ENCODE data around the gene NUDCD2.
"Not testable (repeated sequence)": the region's sequence is repeated elsewhere in the genome, so short reads cannot be mapped to it uniquely, and the experiment has no call there.

The NUDCD2 gene

DNA sequence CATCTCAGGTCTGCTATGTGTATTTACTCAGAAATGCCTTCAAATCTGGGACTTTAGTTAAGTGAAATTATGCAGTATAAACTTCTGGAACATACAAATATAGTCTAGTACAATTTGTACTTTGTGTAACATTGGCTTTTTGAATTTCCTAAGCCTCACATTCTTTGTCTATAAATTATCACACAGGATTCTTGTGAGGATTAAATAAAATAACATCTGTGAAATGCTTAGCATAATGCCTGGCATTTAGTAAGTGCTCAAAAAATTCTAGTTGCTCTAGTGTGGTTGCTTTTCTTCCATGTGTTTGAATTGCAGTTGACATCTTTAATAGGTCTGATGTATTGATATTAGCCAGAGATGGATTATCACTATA, 3.1 kb upstream of the NUDCD2 start:
- DNase-seq = no peak

DNA sequence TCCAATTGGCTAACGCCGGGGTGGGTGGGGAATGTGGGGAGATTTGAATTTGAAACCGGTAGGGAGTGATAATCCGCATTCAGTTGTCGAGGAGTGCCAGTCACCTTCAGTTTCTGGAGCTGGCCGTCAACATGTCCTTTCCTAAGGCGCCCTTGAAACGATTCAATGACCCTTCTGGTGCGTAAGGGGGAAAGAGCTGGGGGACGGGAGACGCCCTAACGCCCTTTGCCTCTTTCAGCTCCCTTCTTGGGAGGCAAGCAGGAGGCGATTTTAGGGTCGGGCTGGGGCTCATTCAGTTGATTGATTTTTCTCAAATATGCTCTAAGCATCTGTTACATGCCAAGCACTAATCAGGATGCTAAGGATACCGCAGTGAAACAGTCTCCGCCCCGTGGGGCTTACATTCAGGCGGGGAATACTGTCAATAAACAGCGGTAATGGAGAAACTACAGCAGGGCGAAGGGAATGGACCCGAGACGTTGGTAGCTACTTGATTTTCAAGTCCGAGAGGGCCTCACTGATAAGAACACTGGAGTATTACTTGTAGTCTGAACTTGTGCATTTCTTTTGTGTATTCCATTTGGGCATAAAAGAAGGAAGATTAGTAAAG, 765 bp upstream of the NUDCD2 start, which contains the start of gene HMMR:
TSS of gene HMMR (plus strand) at position 71 of the 610 bp plus-strand sequence. CDS start at position 132, 61 bp downstream.
- DNase-seq = no peak

DNA sequence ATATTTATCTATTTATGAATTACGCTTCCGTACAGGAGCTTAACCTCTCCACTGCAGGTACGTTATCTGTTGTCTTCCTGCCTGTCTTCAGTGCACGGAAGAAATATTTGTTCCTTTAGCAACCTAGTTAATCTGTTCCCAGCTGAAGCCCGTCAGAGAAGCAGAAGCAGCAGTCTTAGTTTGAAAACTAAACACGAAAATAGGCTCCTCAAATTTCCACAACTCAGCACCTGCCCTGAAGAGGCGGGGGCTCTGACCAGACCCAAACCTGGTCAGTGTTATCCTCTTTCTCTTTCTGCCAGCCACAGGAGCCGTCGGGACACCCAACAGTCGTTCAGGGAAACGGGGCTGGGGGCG, 462 bp downstream of the NUDCD2 start:
- DNase-seq = no peak

DNA sequence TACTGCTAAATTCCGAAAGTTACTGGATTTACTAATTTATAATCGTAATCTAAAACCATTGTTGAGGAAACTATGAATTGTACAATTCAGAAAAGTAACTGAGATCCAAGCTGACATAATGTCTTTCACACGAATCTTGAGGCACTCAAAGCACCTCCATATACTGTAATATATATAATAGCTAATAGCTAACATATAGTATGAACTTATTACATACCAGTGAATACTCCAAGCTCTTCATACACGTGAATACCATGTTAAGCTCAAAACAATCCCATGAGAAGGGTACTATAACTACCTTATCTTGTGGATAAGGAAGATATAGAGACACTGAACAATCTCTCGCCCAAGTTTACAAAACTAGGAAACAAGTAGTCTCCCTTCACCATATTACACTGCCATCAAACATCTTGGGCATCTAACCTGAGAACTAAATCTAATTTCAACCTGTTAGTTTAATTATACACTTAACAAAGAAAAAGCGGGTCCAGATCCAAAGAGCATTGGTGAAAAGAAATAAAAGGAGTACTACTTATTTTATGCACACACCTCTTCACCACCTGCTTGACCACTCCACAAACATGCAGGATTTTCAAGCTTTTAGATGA, 1.0 kb downstream of the NUDCD2 start:
- no peak for DNase-seq

DNA sequence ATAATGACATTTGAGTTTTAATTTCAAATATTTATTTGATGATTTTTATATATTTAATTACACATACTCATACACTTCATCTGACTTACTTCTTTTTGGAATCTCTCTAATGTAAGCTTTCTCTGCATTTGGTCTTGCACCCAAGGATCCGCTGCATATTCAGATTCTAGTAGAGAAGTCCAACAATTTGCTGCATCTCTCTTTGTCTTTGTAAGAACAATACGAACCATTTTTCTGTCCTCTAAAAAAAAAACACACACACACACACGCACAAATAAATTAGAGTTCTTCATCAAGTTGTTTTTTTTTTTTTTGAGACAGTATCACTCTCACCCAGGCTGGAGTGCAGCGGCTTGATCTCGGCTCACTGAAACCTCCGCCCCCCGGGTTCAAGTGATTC, 3.1 kb downstream of the NUDCD2 start:
- no peak for DNase-seq

DNA sequence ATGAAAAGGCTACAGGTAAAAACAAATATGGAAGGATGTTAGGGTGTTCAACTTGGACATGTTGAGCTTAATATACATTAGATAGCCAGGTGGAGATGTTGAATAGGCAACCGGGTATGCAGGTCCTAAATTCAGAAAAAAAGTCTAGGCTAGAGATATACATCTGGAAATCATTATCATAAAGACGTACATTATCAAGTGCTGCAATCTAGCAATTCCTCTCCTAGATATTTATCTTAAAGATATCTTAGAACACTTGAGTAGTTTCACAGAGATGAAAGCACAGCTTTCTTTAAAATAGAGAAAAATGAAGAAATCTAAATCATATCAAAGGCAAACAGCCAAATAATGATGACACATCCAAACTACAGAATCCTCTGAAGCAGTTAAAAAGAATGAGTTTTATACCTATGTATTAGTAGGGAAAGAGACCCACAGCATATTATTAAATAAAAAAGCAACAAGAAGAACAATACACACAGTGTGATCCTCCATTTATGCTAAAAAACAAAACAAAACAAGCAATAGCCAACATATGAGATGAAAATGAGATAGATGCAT, 3.8 kb downstream of the NUDCD2 start:
- no peak for DNase-seq

DNA sequence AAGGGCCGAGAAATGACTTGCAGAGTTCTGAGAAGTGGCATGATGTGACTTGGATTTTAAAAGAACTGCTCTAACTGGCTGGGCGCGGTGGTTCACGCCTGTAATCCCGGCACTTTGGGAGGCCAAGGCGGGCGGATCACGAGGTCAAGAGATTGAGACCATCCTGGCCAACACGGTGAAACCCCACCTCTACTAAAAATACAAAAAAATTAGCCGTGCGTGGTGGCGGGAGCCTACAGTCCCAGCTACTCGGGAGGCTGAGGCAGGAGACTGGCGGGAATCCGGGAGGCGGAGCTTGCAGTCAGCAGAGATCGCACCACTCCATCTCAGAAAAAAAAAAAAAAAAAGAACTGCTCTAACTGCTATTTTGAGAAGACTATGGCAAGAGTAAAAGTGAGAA, 4.5 kb downstream of the NUDCD2 start:
- DNase-seq = not testable (repeated sequence)

DNA sequence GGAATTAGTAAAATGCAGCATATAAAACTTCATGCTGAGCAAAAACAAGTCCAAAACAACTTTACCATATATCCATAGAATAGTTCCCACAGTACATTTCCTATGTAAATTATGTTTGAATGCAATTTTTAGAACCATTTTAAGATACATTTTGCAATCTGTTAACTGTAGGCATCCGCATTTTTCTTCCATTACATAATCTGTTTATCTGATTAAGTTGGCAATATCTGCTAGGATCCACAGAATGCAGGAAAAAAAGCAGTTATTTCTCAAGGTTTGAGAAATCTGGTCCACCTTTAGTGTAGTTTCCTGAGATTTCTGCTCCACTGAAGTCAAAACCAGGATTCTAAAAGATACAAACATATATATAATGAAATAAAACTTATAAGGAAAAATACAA, 6.2 kb downstream of the NUDCD2 start:
- DNase-seq = no peak

DNA sequence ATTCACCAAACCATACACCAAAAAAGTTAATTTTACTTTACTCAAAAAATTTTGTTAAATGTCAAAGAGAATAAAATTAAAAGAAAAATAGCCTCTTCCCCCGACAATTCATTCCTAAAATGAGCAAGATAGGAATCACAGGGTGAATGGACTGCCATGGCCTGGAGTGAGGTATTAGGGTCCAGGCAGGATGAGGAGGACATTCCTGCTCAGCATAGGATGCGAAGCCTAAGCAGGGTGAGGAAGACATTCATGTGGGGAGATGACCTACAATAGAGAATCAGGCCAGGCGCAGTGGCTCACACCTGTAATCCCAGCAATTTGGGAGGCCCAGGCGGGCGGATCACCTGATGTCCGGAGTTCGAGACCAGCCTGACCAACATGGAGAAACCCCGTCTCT, 8.4 kb downstream of the NUDCD2 start:
- DNase-seq = no peak

DNA sequence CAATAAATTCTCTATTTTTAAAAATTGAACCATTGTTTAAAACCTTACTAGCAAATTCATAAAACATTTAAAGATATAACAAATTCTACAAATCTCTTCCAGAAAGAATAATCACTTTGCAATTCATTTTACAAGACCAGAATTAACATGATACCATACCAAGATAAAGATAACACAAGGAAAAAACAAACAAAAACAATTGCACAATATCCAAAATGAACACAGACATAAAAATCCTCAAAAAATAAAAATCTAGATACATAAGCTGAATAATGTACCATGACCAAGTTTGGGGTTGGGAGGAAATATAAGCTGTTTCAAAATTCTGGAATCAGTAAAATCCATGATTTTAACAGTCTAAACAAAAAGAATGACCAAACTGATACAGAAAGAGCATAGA, 11.4 kb downstream of the NUDCD2 start:
- DNase-seq = no peak

DNA sequence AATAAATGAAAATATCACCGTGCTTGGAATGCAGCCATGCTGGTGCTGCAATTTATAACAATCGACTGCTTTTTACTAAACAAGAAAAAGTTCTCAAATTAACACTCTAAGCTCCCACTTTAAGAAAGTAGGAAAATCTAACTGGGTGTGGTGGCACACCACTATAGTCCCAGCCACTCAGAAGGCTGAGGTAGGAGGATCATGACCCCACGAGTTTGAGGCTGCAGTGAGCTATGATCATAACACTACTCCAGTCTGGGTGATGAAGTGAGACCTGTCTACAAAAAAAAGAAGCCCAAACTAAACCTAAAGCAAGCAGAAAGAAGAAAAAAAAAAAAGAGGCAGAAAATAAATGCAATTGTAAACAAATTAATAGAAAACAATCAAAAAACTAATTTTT, 12.0 kb downstream of the NUDCD2 start:
- DNase-seq = no peak

DNA sequence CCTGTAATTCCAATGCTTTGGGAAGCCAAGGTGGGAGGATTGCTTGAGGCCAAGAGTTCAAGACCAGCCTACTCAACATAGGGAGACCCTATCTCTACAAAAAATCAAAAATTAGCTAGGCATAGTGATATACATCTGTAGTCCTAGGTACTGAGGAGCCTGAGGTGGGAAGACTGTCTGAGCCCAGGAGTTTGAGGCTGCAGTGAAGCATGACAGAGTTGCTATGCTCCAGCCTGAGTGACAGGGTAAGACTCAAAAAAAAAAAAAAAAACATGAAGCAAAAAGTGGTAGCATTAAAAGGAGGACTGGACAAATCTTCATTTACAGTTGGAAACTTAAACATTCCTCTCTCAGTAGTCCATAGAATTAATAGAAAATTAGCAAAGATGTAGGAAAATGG, 12.7 kb downstream of the NUDCD2 start:
- DNase-seq = no peak

DNA sequence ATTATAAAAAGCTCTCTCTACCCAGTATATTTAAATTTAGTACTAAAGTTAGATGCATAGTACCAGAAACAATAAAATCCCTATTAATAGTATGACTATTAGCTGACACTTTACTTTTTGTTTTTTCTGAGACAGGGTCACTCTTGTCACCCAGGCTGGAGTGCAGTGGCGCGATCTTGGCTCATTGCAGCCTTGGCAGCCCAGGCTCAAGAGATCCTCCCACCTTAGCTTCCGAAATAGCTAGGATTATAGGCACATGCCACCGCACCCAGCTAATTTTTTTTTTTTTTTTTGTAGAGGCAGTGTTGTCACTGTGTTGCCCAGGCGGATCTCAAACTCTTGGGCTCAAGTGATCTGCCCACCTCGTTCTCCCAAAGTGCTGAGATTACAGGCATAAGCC, 14.6 kb downstream of the NUDCD2 start:
- no peak for DNase-seq

DNA sequence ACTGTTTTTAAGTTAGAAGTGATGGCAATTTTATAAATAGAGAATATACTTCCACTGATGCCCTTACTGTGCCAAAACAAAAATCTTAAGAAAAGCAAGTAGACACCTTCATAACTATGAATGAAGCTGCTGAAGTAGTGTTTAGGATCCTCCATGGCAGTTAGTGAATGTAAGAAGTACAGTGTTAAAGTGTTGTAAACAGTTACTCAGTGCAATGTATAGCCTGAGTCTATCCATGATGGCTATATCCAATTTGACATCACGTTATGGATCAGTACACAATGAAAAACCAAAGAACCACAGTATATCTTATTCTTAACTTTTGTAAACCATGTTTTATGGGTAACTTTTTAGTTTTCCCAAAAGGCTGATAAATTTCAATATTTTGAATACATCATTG, 15.4 kb downstream of the NUDCD2 start:
- DNase-seq = no peak

DNA sequence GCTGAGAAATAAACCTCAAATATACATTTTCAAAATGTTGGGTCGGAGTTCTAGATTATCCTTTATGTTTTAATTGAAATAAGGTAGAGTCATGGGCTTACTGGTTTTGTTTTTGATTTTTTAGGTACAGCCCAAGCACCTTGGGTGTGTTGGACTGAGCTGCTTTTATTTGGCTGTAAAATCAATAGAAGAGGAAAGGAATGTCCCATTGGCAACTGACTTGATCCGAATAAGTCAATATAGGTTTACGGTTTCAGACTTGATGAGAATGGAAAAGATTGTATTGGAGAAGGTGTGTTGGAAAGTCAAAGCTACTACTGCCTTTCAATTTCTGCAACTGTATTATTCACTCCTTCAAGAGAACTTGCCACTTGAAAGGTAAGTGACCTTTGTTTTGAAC, 18.9 kb downstream of the NUDCD2 start:
- no peak for DNase-seq

DNA sequence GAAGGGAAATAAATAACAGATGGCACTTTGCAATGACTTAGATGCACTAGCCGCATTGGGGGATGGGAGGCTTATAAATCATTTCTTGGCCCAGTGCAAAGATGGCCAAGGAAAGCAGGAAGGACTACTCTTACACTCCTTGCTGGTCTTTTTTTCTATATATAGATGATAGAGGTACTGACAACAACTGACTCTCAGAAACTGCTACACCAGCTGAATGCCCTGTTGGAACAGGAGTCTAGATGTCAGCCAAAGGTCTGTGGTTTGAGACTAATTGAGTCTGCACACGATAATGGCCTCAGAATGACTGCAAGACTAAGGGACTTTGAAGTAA, 20.8 kb downstream of the NUDCD2 start:
- DNase-seq = no peak

DNA sequence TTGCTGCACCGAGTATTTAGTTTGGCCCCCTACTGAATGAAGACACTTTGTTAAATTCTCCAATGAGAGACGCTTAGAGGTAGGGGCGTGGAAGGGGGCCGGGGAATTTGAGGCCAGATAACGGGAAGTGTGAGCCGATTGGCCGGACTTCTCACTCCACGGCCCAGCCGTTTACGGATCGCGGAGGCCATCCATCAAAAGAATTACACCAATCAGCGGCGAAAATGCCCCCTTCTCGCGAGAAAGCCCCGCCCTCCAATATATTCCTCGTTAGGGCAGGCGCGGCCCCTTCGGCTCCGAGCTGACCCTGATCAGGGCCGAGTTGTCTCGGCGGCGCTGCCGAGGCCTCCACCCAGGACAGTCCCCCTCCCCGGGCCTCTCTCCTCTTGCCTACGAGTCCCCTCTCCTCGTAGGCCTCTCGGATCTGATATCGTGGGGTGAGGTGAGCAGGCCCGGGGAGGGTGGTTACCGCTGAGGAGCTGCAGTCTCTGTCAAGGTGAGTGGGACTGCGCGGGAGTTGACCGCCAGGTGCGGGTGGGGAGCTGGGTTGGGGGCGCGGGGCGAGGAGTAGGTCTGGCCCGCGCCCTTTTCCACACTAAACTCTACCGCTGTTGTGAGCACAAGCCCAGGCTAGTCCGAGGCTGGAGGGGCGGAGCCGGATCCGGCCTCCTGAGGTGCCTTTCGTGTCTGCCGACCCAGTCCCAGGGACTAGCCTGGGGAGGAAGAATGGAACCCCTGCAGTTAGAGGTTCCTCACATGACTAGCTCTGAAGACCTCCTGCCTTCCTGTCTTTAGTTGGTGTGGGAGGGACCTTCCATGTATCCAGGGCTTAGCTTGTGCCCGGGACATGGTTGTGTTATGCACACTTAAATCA, 22.4 kb downstream of the NUDCD2 start, which contains the start of gene CCNG1:
TSS of gene CCNG1 (plus strand) at position 287 of the 874 bp plus-strand sequence. CDS start 1,662 bp downstream, outside the sequence.
- DNase-seq = peak; percentile 95

DNA sequence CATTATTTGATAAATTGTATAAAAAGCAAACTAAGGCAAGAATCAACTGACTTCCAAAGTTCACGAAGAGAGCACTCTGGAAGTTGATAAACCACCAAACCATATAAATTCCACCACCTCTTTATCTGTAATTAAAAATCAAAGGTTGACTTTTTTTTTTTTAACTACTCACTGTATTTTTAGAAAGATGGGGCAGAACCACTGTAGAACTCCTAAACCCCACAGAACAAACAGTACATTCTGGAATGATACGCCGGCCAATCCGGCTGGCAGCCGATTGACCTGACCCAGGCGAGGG, 22.9 kb downstream of the NUDCD2 start:
- DNase-seq = no peak

DNA sequence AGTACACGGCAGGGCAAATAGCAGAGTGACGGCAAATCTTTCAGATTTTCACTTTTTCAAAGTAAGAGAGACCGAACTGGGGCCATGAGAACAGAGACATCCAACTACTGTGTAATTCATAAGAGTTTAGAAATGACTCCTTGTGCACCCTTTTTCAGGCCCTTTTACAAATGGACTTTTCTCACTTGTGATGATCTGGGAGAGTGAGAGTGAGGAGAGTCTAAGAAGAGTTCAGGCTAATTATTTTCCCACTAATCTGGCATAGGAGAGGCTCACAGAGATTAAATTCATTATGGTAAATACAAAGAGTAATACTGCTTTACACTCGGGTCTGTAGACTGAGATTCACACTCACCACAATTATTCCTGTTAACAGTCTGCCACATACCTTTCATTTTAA, 23.4 kb downstream of the NUDCD2 start:
- no peak for DNase-seq

DNA sequence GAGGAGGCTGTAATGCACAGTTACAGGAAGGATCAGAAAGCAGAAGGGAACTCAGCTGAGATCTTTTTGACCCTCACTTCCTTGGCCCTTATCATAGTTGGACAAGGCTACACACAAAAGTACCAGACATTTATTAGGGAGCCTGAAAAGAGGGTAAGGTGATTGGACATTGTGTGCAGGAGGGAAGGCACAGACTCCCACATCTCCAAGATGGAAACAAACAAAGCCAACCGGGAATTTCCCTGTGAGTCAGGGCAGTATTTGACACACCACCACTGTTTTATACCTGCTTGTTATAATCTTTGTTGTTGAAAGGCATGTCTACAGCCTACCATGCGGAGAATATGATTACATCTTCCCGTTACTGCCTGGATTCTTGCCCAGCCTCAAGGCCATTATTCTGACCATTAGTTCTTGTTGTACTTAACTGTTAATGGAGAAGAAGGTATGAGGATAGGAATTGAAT, 25.5 kb downstream of the NUDCD2 start:
- no peak for DNase-seq

DNA sequence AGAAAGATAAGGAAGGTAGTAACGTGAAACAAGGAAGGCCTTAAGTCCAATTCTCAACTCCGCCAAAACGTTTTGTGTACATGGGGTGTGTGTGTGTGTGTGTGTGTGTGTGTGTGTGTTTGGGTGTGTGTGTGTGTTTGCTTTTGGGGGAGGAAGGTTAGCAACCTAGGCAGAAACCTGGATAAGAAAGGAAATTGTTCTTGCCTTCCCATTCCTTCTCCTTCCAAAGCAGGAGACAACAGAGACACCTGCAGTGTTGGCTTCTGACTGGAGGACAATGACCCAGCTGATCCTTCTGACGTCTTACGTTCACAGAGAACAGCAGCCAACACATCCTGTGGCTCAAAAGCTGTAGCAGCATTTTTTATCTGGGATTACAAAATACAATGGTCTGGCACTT, 26.6 kb downstream of the NUDCD2 start:
- no peak for DNase-seq

DNA sequence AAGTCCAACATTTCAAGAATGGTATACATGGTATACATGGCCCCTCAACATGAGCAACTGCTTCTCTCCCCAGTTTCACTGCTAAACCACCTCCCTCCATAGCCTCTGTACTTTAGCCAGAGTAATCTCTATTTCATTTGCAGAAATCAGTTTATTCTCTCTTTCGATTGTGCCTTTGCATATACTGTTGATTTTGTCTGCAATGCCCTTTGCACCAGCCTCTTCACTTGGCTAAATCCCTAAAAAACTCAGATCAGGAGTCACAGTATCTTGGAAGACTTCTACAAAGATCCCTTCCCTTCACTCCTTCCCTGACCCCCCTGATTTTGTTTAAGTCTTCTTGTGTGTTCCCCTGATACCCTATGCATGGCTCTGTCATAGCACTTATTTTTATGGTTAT, 27.4 kb downstream of the NUDCD2 start:
- DNase-seq = no peak

DNA sequence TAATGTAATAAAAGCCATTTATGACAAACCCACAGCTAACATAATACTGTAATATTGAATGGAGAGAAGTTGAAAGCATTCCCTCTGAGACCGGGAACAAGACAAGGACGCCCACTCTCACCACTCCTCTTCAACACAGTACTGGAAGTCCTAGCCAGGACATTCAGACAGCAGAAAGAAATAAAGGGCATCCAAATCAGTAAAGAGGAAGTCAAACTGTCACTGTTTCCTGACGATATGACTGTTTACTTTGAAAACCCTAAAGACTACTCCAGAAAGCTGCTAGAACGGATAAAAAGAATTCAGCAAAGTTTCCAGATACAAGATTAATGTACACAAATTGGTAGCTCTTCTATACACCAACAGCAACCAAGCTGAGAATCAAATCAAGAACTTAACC, 33.8 kb downstream of the NUDCD2 start:
- DNase-seq = not testable (repeated sequence)

DNA sequence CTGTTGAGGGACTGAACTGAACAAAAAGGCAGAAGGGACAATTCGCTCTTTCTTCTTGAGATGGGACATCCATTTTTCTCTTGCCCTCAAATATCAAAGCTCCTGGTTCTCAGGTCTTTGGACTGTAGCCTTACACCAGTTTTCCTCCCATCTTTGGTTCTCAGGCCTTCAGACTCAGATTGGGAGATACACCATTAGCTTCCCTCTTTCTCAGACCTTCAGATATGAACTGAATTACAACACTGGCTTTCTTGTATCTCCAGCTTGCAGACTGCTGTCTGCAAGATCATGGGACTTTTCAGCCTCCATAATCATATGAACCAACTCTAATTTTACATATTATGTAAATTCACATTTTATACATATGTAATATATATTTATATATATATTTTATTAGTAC, 35.1 kb downstream of the NUDCD2 start:
- DNase-seq = no peak
